ENCODE results near the gene HDAC3. TPM values are rescaled to one million over a fixed set of nuclear protein-coding genes. Genes with fewer than 3 reads are reported as not detected.

The HDAC3 gene
- total RNA-seq, 1 experiment from 2014 or later, result 76.0 TPM

DNA sequence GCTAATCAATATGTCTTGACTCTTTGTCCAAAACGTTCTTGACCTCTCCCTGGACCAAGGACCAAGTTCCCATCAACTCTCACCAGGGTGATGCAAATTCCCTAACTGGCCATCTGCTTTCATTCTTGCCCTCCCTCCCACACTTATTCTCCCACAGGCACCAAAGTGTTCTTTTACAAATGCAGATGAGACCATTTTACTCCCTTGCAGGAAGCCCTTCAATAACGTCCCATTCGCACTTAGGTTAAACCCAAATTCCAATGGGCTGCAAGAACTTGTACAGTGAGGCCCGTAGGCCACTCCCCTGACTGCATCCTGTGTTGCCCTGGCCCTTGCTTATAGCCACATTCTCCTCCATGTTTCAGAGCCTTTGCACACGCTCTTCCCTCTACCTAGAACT, 38.1 kb upstream of the HDAC3 start:
- ChIA-PET CTCF (no interaction called here), POLR2A (ENCODE audit: unreplicated experiment) (no interaction called here)
- intact Hi-C loops (cut with micrococcal nuclease; ENCODE audit: unreplicated experiment), result no loop called here
- H3K27me3 ChIP-seq (ENCODE audit: insufficient read depth, low read depth), result no peaks in the 10 kb centered on the region
- H3K27ac ChIP-seq, result no peak overlapping the region
- H3K4me1 ChIP-seq (replicated peaks; ENCODE audit: insufficient read depth), result no peaks in the 10 kb centered on the region
- no peak overlapping the region for H3K4me3 ChIP-seq
- no TSS peak for BruUV-seq (replicated peaks)
- H3K36me3 ChIP-seq (ENCODE audit: low read depth), result no peaks in the 10 kb centered on the region; the same call in 1 of the 2 replicates
- H3K4me2 ChIP-seq, result no peak overlapping the region
- H4K20me1 ChIP-seq (ENCODE audit: insufficient read depth), result no peaks in the 10 kb centered on the region
- DNase-seq, result no peak
- H3K9me2 ChIP-seq (ENCODE audit: insufficient read depth), result no peaks in the 10 kb centered on the region
- no peak for TF ChIP-seq EZH2 (IDR thresholded peaks at IDR 0.05; ENCODE audit: low read depth)
- H3K9me3 ChIP-seq (ENCODE audit: insufficient read depth, low read depth), result no peaks in the 10 kb centered on the region
- no peak overlapping the region for H2AFZ ChIP-seq
- peaks cover 5% of the 10 kb centered on the region for H3F3A ChIP-seq (ENCODE audit: insufficient read depth, low read depth)
- H3K79me2 ChIP-seq (ENCODE audit: low read depth), result peaks cover 10% of the 10 kb centered on the region; the same call in 1 of the 2 replicates

DNA sequence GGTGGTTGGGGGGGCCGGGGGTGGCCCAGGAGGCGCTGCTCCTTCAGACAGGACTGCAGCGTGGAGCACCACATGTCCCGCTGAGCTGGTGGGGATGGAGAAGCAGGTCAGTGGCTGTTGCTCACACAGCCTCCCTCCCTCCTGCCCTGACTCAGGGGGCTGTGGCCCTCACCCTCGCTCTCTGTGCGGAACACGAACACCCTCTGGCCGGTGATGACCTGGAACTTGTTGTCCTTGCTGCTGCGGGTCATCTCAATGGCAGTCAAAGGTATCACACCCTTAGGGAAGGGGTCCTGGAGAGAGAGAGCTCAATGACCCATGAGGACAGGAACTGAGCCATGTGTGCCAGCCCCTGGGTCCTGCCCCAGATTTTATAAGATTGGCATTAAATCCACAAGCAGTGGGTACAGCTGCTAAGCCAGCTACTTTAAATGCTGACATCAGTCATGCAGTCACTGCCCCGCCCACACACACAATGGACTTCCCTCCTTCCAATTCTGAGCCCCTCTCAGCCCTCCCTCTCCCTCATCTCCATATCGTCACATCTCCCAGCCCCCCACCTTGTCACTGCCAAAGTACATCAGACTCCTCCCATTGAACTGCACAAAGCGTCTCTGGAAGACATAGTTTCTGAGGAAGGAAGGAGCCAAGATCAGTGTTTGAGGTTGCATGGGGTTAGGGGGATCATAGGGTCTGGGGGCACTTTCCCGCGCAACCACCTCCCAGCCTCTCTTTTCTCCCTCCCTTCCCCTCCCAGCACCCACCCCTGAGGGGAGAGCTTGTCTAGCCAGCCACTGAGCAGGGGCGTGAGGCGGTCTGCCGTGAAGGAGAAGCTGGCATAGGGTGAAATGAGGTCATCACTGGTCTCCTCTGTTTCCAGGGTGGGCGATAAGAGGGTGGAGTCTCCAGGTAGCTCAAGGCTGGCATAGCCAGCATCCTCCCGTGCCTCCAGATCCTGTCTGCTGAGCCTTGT, 36.5 kb upstream of the HDAC3 start:
- BruUV-seq (replicated peaks), result no TSS peak
- no peak overlapping the region for H3K27ac ChIP-seq
- no peaks in the 10 kb centered on the region for H3K27me3 ChIP-seq (ENCODE audit: insufficient read depth, low read depth)

DNA sequence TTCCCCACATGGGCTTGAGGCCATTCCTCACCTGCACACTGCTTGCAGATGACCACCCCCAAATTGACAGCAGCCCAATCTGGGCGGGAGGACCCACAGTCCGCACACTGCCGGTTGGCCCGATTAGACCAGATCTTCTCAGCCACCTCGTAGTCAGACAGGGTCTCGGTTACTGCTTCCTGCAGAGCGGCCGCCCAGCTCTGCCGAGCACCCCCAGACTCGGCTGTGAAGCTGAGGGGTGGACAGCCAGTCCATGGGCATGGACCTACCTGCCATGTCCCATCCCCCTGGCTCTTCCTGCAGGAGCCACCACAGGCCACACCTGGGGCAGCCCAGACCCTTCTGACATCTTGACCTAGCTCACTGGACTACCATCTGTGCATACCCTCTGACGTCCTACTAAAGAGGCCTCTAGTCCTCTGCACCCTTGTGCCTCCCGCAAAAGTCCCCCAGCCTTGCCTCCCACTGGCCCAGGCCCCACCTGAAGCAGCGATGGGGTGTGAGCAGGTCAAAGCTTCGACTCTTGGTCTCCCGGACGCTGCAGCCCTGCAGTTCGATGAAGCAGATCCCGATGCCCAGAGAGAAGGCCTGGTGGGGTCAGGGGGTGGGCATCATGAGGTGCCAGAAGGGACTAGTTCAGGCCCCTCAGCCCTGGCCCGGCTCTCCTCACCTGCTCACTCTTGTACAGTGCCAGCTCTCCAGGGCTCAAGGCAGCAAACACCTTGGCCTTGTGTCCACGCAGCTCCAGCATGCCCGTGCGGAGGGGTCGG, 35.6 kb upstream of the HDAC3 start:
- peaks cover 5% of the 10 kb centered on the region for H3F3A ChIP-seq (ENCODE audit: insufficient read depth, low read depth)
- no peak overlapping the region for H2AFZ ChIP-seq
- no peaks in the 10 kb centered on the region for H3K27me3 ChIP-seq (ENCODE audit: insufficient read depth, low read depth)
- no peak overlapping the region for H3K4me3 ChIP-seq
- POLR2A ChIA-PET (ENCODE audit: unreplicated experiment), result no interaction called here
- no TSS peak for BruUV-seq (replicated peaks)
- no peak overlapping the region for H3K27ac ChIP-seq
- TF ChIP-seq, protein P1, sequence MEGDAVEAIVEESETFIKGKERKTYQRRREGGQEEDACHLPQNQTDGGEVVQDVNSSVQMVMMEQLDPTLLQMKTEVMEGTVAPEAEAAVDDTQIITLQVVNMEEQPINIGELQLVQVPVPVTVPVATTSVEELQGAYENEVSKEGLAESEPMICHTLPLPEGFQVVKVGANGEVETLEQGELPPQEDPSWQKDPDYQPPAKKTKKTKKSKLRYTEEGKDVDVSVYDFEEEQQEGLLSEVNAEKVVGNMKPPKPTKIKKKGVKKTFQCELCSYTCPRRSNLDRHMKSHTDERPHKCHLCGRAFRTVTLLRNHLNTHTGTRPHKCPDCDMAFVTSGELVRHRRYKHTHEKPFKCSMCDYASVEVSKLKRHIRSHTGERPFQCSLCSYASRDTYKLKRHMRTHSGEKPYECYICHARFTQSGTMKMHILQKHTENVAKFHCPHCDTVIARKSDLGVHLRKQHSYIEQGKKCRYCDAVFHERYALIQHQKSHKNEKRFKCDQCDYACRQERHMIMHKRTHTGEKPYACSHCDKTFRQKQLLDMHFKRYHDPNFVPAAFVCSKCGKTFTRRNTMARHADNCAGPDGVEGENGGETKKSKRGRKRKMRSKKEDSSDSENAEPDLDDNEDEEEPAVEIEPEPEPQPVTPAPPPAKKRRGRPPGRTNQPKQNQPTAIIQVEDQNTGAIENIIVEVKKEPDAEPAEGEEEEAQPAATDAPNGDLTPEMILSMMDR (conservative IDR thresholded peaks at IDR 0.05), result no peak
- TF ChIP-seq EZH2 (IDR thresholded peaks at IDR 0.05; ENCODE audit: low read depth), result no peak
- H3K9me2 ChIP-seq (ENCODE audit: insufficient read depth), result no peaks in the 10 kb centered on the region
- H3K36me3 ChIP-seq (ENCODE audit: low read depth), result no peaks in the 10 kb centered on the region; the same call in 1 of the 2 replicates
- intact Hi-C loops (cut with micrococcal nuclease; ENCODE audit: unreplicated experiment), result no loop called here
- H3K79me2 ChIP-seq (ENCODE audit: low read depth), result no peaks in the 10 kb centered on the region
- no peak for DNase-seq
- no peaks in the 10 kb centered on the region for H4K20me1 ChIP-seq (ENCODE audit: insufficient read depth)
- H3K4me2 ChIP-seq, result no peak overlapping the region
- H3K4me1 ChIP-seq (replicated peaks; ENCODE audit: insufficient read depth), result no peaks in the 10 kb centered on the region
- no peaks in the 10 kb centered on the region for H3K9me3 ChIP-seq (ENCODE audit: insufficient read depth, low read depth)
- CTCF ChIA-PET, result no interaction called here

More for the DNA sequence above, 36.5 kb upstream of the HDAC3 start:
- H3F3A ChIP-seq (ENCODE audit: insufficient read depth, low read depth), result peaks cover 5% of the 10 kb centered on the region
- H3K79me2 ChIP-seq (ENCODE audit: low read depth), result no peaks in the 10 kb centered on the region
- no peaks in the 10 kb centered on the region for H3K9me2 ChIP-seq (ENCODE audit: insufficient read depth)
- no peaks in the 10 kb centered on the region for H4K20me1 ChIP-seq (ENCODE audit: insufficient read depth)
- intact Hi-C loops (cut with micrococcal nuclease; ENCODE audit: unreplicated experiment), result no loop called here
- no peak for DNase-seq
- H3K4me1 ChIP-seq (replicated peaks; ENCODE audit: insufficient read depth), result no peaks in the 10 kb centered on the region
- TF ChIP-seq EZH2 (IDR thresholded peaks at IDR 0.05; ENCODE audit: low read depth), result no peak
- H3K4me2 ChIP-seq, result no peak overlapping the region
- no peak overlapping the region for H3K4me3 ChIP-seq
- CTCF ChIA-PET, result no interaction called here
- H2AFZ ChIP-seq, result no peak overlapping the region
- POLR2A ChIA-PET (ENCODE audit: unreplicated experiment), result no interaction called here
- no peaks in the 10 kb centered on the region for H3K9me3 ChIP-seq (ENCODE audit: insufficient read depth, low read depth)
- no peaks in the 10 kb centered on the region; the same call in 1 of the 2 replicates for H3K36me3 ChIP-seq (ENCODE audit: low read depth)

DNA sequence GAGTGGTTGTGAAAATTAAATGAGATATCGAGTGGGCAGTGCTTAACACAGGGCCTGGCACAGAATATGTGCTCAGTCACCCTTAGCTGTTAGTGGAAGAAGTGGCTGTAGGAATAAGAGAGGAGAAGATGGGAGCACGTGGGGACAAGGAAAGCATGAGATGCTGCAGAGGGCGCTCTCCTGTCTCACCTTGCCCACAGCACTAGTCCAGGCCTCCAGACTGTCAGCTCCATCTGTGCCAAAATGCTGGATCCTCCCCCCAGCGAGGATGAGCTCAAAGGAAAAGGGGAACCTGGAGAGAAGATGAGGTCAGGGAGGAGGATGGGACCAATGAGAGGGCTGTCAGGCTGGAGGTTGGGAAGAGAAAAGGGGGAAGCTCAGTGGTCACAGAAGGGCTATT, 32.9 kb upstream of the HDAC3 start:
- no peaks in the 10 kb centered on the region; the same call in 1 of the 2 replicates for H3K36me3 ChIP-seq (ENCODE audit: low read depth)
- CTCF ChIA-PET, result interaction anchor here (0.6 kb wide), 1 partner anchor 112 kb away, joined by 3 read pairs; no protein-coding TSS in a partner anchor

More for the DNA sequence above, 32.9 kb upstream of the HDAC3 start:
- DNase-seq, result no peak
- Histone ChIP-seq H3K9me3 (ENCODE audit: insufficient read depth, low read depth) (no peaks in the 10 kb centered on the region), H3F3A (ENCODE audit: insufficient read depth, low read depth) (peaks cover 6% of the 10 kb centered on the region), H4K20me1 (ENCODE audit: insufficient read depth) (no peaks in the 10 kb centered on the region), H3K27ac (no peak overlapping the region), H3K4me3 (no peak overlapping the region), H3K27me3 (ENCODE audit: insufficient read depth, low read depth) (no peaks in the 10 kb centered on the region), H3K4me2 (no peak overlapping the region), H3K4me1 (replicated peaks; ENCODE audit: insufficient read depth) (no peaks in the 10 kb centered on the region), H2AFZ (no peak overlapping the region), H3K79me2 (ENCODE audit: low read depth) (no peaks in the 10 kb centered on the region), H3K9me2 (ENCODE audit: insufficient read depth) (no peaks in the 10 kb centered on the region)
- POLR2A ChIA-PET (ENCODE audit: unreplicated experiment), result interaction anchor here (0.6 kb wide), 1 partner anchor 344 kb away, joined by 4 read pairs; no protein-coding TSS in a partner anchor
- TF ChIP-seq, protein P1 (conservative IDR thresholded peaks at IDR 0.05), result no peak
- no peak for TF ChIP-seq EZH2 (IDR thresholded peaks at IDR 0.05; ENCODE audit: low read depth)
- BruUV-seq (replicated peaks), result no TSS peak
- intact Hi-C loops (cut with micrococcal nuclease; ENCODE audit: unreplicated experiment), result no loop called here

All from PC-9 (cell line).